Ovary (tissue), 9 donors: ENCODE data around the gene CAPZA1. TPM values are rescaled to one million over a fixed set of nuclear protein-coding genes. Genes with fewer than 3 reads are reported as not detected.

Source experiments
- DNase-seq, 5 donors: peaks; one replicate each; pipeline ENCODE4 v3.0.0-alpha.2; 2019 to 2020
- H3K27ac ChIP-seq, 2 donors: fragments of 200-600 bp; one replicate each; pipeline versions ENCODE4 v1.5.1 to v1.8.0; 2019 to 2022
- H3K27me3 ChIP-seq: fragments of 200-600 bp; one replicate; pipeline ENCODE4 v1.8.0; 2022
- H3K36me3 ChIP-seq: fragments of 200-600 bp; sonication (generic); one replicate; pipeline ENCODE4 v1.5.1; 2019
- H3K4me1 ChIP-seq: one replicate; pipeline ENCODE4 v1.8.1; 2013; ENCODE audit warnings: mild to moderate bottlenecking, moderate library complexity; ENCODE audit not compliant: insufficient read depth
- H3K4me3 ChIP-seq: fragments of 200-600 bp; sonication (generic); one replicate; pipeline ENCODE4 v1.5.1; 2017
- H3K9me3 ChIP-seq, 2 donors: fragments of 200-600 bp in 1 of 2; sonication (generic) in 1 of 2; one replicate each; pipeline versions ENCODE4 v1.5.1 to v1.8.1; 2013 to 2019; ENCODE audit warnings: mild to moderate bottlenecking in 1 of 2, moderate library complexity in 1 of 2
- CTCF ChIP-seq, 3 donors: fragments of 450-650 bp in 2 of 3; fragments of 200-600 bp in 1 of 3; IDR thresholded peaks; one replicate each; pipeline versions ENCODE4 v1.5.1 to v1.8.0; 2016 to 2022; ENCODE audit warnings: antibody characterized with exemption in 3 of 3, mild to moderate bottlenecking in 1 of 3
- EP300 ChIP-seq: sonication (generic); formaldehyde crosslinking; IDR thresholded peaks from one replicate; pipeline ENCODE4 v1.6.1; 2017; ENCODE audit warnings: antibody characterized with exemption
- POLR2A ChIP-seq: fragments of 450-650 bp; IDR thresholded peaks from one replicate; pipeline ENCODE4 v1.6.1; 2017; ENCODE audit warnings: antibody characterized with exemption, mild to moderate bottlenecking, moderate library complexity
- WGBS, 3 donors: extraction: QIAGEN DNeasy Blood & Tissue Kit in 1 of 3; methylation state at CpG; one replicate each; pipeline versions ENCODE4 v1.1.5 to v1.1.7; 2013 to 2017; 5-methylcytosine and 5-hydroxymethylcytosine counted together
- intact Hi-C, 4 donors: fragments of 100-400 bp; cut with DNase I; formaldehyde crosslinking; loops; one replicate each; pipeline versions ENCODE4 v1.11.0 to v1.15.1; 2022 to 2023
- polyA plus RNA-seq, 2 donors: library from polyadenylated mRNA; stranded (reverse); fragments of 200-250 nt in 1 of 2; fragments of 350-450 nt in 1 of 2; fragmentation: Illumina TruSeq in 1 of 2; extraction: RNeasy Lipid Tissue Mini Kit (QIAGEN cat#74804) in 1 of 2; gene quantifications; one replicate each; pipeline ENCODE4 v1.2.3, GENCODE V29; 2013 to 2014
- total RNA-seq, 7 donors: library from RNA; depleted of rRNA in 2 of 7; stranded (reverse); fragments of >200 nt in 2 of 7; fragmentation: NEBNext Ultra II Directional in 3 of 7; extraction: Animal tissue kit (Norgen Biotek cat#: 25700) in 3 of 7; gene quantifications; one replicate each; pipeline versions ENCODE4 v1.1.0 to v1.2.4, GENCODE V29; 2016 to 2023
- donor health status: DM: no; HTN: no; CAD: no; lungs with moderate emphysema.
- donor health status: DM: no; HTN: no; CAD: no.
- donor health status: Bipolar disorder and iron deficiency.
- donor health status: DM: yes; HTN: yes; CAD: no.
- donor health status: DM: no; HTN: no; CAD: no.
- donor health status: DM: yes; HTN: yes; CAD: no.

Gene CAPZA1
- total and polyA plus RNA-seq, 9 donors: 31.3 to 81.2 (median 66.9) TPM

GRCh38 chr1:112628516-112628915, 8.9 kb downstream of the CAPZA1 start:
- Histone ChIP-seq H3K27ac (no peak overlapping the region), H3K27me3 (no peaks in the 10 kb centered on the region), H3K36me3 (no peaks in the 10 kb centered on the region), H3K4me3 (no peak overlapping the region), H3K4me1 (peaks cover 2% of the 10 kb centered on the region), H3K9me3 (no peaks in the 10 kb centered on the region)
- intact Hi-C loops: loop anchor here in 1 of 4 donors (10.0 kb wide), 1 partner anchor 76 kb away; the partner anchor contains the start of gene RHOC
- no peak for DNase-seq
- 85 to 93% (median 86%) methylated on average over 2 of the region's 2 CpGs for WGBS, 3 donors
- no peak for TF ChIP-seq EP300
- TF ChIP-seq CTCF (IDR thresholded peaks at IDR 0.05): no peak
- TF ChIP-seq POLR2A: no peak

- Histone ChIP-seq H3K36me3 (no peaks in the 10 kb centered on the region), H3K4me3 (no peak overlapping the region), H3K4me1 (peaks cover 2% of the 10 kb centered on the region), H3K27me3 (no peaks in the 10 kb centered on the region), H3K27ac (no peak overlapping the region), H3K9me3 (no peaks in the 10 kb centered on the region)
- DNase-seq: no peak
- no peak for TF ChIP-seq POLR2A
- TF ChIP-seq EP300: no peak
- TF ChIP-seq CTCF (IDR thresholded peaks at IDR 0.05): no peak
- intact Hi-C loops: loop anchor here in 1 of 4 donors (10.0 kb wide), 1 partner anchor 76 kb away; the partner anchor contains the start of gene RHOC
These were observed 9.6 kb downstream of the CAPZA1 start for GRCh38 chr1:112629256-112629655.

GRCh38 chr1:112633628-112634027, 14.0 kb downstream of the CAPZA1 start:
- H3K9me3 ChIP-seq: no peaks in the 10 kb centered on the region
- DNase-seq: no peak
- no peak overlapping the region for H3K27ac ChIP-seq
- intact Hi-C loops: no loop called here
- WGBS, 3 donors: 89 to 95% (median 89%) methylated on average over 2 of the region's 2 CpGs
- H3K36me3 ChIP-seq: no peaks in the 10 kb centered on the region
- TF ChIP-seq EP300 (no peak), CTCF (IDR thresholded peaks at IDR 0.05) (no peak), POLR2A (no peak)
- no peaks in the 10 kb centered on the region for H3K27me3 ChIP-seq
- H3K4me1 ChIP-seq: peaks cover 5% of the 10 kb centered on the region
- H3K4me3 ChIP-seq: no peak overlapping the region

- intact Hi-C loops: no loop called here
- peaks cover 5% of the 10 kb centered on the region for H3K4me1 ChIP-seq
- no peak for TF ChIP-seq EP300
- TF ChIP-seq CTCF (IDR thresholded peaks at IDR 0.05): no peak
- TF ChIP-seq POLR2A: no peak
- no peaks in the 10 kb centered on the region for H3K27me3 ChIP-seq
- no peak overlapping the region for H3K4me3 ChIP-seq
- no peak overlapping the region for H3K27ac ChIP-seq
- H3K9me3 ChIP-seq: no peaks in the 10 kb centered on the region
- no peaks in the 10 kb centered on the region for H3K36me3 ChIP-seq
- no peak for DNase-seq
These were observed 14.7 kb downstream of the CAPZA1 start for GRCh38 chr1:112634367-112634766.
